SIG-M5 treated with dmso at 0.1 percent for 504 hours (cell line): ENCODE measurements around the gene ERFL.
A peak's percentile ranks its signal among the peaks of the same experiment; 100 is the strongest.
"Not testable (repeated sequence)": the region's sequence is repeated elsewhere in the genome, so short reads cannot be mapped to it uniquely, and the experiment has no call there.

Source experiments
- DNase-seq: peaks from one replicate; lab custom pipeline; 2025; ENCODE audit not compliant: unreplicated experiment; lab: John Stamatoyannopoulos, UW

Gene ERFL

GRCh38 chr19:41914424-41914834, 13.8 kb downstream of the ERFL start:
- DNase-seq, result not testable (repeated sequence)

GRCh38 chr19:41913538-41914423, 14.5 kb downstream of the ERFL start:
- no peak for DNase-seq

GRCh38 chr19:41912899-41913537, 15.2 kb downstream of the ERFL start:
- no peak for DNase-seq

- no peak for DNase-seq
Measured at GRCh38 chr19:41911889-41912731, 16.1 kb downstream of the ERFL start.

GRCh38 chr19:41910992-41911888, 17.0 kb downstream of the ERFL start:
- DNase-seq, result no peak

GRCh38 chr19:41910240-41910991, 17.8 kb downstream of the ERFL start:
- DNase-seq, result no peak

GRCh38 chr19:41909706-41910105, 18.5 kb downstream of the ERFL start:
- no peak for DNase-seq

- DNase-seq, result no peak
Measured at GRCh38 chr19:41908724-41909464, 19.4 kb downstream of the ERFL start.

GRCh38 chr19:41907994-41908615, 20.1 kb downstream of the ERFL start:
- no peak for DNase-seq

GRCh38 chr19:41906916-41907680, 21.2 kb downstream of the ERFL start:
- DNase-seq, result no peak

GRCh38 chr19:41906271-41906670, 22.0 kb downstream of the ERFL start:
- DNase-seq, result no peak

- no peak for DNase-seq
Measured at GRCh38 chr19:41905273-41906002, 22.8 kb downstream of the ERFL start.

GRCh38 chr19:41904118-41904870, 24.0 kb downstream of the ERFL start:
- peak; percentile 67 for DNase-seq

- DNase-seq, result no peak
Measured at GRCh38 chr19:41903193-41903953, 24.9 kb downstream of the ERFL start.

GRCh38 chr19:41902594-41902993, 25.7 kb downstream of the ERFL start:
- no peak for DNase-seq
